HG02840 (cell line): ENCODE results near the gene PRR35.

Experiments used
- ATAC-seq: cut with Tn5 transposase; IDR thresholded peaks from one replicate; pipeline ENCODE4 v1.9.1; 2021; ENCODE audit warnings: mild to moderate bottlenecking, moderate library complexity, moderate number of reproducible peaks; ENCODE audit not compliant: unreplicated experiment, low FRiP score

PRR35 gene

DNA sequence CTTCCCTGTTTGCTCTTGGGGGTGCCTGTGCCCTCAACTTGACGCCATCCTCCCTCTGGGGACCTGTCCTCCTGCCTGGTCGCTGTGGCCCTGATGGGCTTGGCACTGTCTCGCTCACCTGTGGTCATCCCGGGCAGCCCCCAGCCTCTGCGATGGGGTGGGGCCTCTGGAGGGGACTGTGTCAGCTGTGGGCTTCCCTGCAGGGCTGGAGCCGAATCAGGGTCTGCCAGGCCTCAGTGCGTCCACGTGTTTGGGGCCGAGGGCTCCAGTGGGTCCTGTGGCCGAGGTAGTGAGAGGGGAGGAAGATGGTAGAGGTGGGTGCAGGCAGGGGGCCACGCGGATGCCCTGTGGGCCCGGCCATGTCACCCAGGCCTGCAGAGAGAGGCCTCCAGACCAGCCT is 17.6 kb downstream of the PRR35 start:
- ATAC-seq = no peak

DNA sequence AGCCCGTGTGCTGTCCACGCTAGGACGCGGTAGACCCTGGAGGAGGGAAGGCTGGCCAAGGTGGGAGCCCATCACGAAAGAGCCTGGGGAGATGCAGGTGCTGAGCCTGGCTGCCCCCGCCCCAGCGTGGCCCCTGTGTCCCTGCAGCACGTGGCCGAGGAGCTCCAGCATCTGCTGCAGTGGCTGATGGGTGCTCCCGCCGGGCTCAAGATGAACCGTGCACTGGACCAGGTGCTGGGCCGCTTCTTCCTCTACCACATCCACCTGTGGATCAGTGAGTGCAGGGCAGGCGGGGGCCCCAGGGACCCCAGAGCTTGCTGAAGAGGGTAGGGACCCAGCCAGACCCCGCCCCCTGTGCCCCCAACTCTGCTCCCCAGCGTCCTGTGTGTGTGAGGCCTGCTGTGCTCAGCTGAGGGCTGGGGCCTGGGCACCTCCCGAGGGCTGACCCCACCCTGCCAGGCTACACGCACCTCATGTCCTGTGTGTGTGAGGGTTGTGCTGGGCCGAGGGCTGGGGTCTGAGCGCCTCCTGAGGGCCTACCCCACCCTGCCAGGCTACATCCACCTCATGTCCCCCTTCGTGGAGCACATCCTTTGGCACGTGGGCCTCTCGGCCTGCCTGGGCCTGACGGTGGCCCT is 18.2 kb downstream of the PRR35 start:
- ATAC-seq = no peak

DNA sequence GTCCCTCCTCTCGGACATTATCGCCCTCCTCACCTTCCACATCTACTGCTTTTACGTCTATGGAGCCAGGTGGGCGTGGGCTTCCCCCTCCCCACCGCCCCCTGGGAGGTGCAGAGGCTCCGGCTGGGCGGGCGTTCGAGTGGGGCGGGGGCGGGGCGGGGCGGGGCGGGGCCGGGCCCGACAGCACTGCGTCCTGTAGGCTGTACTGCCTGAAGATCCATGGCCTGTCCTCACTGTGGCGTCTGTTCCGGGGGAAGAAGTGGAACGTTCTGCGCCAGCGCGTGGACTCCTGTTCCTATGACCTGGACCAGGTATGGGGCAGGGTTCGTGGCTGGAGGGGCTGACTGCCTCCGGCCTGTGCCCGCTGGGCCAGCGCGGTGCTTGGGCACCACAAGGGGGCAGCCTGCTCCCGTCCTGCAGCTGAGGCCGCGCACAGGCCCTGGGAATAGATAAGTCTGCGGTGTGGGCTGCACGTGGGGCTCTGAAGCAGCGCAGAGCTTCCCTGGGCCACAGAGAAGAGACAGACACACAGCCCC is 18.7 kb downstream of the PRR35 start:
- ATAC-seq = no peak

DNA sequence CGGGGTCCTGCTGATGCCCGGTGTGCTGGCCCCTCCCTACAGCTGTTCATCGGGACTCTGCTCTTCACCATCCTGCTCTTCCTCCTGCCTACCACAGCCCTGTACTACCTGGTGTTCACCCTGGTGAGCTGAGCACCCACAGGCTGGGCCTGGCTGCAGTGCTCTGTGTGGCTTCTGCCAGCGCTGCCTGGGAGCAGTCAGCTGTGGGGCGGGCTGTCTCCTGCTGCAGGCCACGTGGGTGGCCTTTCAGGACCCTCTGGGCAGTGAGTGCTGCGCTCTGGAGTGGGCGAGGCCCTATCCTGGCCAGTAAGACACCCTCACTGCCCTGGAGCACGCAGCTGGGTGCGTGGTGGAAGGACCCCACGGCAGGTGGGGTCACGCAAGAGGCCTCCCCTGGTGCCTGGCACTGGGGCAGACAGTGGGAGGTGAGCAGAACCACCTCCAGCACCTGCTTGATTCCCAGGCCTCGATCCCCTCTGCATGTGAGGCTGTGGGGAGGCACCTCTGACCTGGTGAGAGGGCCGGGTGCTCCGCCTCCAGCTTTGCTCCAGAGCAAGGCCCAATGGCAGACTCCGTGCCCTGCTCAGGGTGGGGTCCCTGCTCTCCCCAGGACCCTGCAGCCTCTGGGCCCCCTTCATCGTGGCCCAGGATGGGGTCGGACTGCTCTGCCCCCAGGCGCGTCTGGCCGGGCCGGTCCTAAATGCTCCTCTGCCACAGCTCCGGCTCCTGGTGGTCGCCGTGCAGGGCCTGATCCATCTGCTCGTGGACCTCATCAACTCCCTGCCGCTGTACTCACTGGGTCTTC is 20.1 kb downstream of the PRR35 start:
- ATAC-seq = no peak

DNA sequence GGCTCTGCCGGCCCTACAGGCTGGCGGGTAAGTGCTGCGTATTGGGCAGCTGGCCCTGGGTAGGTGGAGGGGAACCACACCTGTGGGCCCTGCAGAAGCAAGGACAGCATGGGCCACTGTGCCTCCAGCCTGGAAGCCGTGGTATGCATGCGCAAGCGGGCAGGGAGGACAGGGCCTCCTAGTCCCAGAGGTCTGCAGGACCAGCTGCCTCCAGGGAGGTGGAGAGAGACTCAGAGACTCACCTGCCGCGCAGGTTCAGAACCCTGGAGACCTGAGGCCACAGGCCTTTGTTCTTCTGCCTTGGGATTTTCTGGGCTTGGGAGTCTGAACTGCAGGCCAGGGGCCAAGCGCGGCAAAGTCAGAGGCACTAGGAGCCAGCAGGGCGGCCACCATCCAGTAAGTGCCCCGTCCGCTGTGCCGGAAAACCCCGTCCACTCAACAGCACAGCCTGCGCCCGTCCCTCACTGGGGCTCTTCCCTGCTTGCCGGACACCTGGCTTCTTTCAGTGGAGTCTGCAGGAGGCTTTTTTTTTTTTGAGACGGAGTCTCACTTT is 20.8 kb downstream of the PRR35 start:
- ATAC-seq = no peak

DNA sequence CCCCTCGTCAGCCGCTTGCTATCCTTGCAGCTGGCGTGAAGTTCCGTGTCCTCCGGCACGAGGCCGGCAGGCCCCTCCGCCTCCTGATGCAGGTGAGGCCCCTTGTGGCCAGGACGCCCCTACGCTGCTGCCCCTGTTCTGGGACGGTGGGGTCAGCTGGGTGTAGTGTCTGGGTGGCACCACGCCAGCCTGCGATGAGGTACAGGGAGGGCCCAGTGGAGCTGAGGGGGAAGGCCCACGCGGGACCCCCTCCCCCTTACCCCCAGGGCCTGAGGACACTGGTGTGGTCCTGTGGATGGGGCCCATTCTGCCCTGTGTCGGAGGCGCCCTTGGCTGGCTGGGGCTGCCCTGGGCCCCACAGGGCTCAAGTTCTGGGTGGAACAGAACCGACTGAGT is 22.0 kb downstream of the PRR35 start:
- ATAC-seq = no peak

DNA sequence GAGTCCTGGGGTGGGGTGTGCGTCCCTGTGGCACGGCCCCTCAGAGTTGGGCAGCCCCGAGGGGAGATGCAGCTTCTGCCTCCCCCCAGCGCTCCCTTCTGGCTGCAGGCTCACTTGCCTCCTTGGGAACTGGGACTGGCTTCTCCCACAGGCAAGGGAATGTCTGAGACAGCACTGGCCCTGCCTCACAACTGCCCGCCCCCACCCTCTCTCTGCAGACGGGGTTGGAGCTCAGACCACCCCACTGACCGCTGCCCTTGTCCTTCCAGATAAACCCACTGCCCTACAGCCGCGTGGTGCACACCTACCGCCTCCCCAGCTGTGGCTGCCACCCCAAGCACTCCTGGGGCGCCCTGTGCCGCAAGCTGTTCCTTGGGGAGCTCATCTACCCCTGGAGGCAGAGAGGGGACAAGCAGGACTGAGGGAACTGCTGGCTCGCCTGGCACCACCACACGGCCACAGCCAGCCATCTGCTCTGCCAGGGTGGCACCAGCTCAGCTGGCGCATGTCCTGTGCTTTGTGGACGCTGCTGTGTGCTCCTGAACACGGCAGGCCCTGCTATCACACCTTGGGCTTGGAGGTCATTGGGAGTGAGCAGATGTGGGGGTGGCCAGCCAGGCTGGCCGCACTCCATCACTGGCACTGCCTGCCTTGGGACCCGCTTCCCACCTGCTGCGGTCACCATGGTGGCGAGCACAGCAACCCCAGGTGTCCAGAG is 22.6 kb downstream of the PRR35 start:
- no peak for ATAC-seq

DNA sequence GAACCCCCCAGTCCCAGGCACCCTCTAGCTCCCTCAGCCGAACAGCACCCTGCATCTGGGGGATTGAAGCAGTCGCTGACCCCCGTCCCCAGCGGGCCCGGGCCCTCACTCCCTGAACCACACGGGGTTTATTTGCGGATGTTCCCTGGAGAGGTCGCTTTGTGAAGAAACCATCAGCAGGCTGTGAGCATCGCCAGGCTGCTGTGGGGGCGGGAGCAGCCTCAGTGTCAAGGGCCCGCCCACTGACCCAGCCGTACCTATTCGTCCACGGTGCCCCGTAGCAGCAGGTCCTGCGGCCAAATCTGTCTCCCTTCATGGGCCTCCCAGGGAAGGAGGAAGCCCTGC is 23.2 kb downstream of the PRR35 start:
- no peak for ATAC-seq

DNA sequence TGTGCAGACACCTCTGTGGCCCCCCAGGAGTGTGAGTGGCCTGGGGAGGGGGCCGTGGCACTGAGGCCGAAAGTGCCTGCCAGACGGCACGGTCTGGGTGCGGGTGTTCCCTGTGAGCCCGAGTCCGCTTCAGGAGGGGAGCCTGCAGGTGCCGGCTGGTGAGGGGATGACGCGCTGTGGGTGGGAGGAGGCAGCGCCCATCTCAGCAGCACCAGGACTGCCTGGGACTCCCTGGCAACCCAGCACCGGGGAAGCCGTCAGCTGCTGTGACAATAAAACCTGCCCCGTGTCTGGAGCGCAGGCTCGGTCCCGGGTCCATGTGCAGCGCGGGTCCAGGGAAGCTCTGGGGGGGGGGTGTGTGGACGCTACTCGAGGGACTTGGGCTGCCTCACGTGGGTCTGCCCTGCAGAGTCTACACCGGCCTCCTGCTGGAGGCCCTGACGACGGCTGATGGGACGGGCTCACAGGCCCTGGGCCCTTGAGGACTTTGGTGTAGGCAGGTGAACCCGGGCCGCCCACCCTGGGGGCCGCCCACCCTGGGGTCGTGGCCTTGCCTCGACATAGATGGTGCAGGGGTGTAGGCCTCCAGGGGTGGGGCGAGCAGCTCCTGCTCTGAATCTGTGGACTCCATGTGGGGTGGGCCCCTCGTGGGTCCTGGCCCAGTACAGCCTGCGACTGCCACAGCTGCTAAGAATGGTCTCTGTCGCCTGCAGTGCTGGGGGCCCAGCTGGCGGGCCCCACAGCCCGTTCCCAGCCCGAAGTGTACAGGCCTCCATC is 23.8 kb downstream of the PRR35 start:
- no peak for ATAC-seq

DNA sequence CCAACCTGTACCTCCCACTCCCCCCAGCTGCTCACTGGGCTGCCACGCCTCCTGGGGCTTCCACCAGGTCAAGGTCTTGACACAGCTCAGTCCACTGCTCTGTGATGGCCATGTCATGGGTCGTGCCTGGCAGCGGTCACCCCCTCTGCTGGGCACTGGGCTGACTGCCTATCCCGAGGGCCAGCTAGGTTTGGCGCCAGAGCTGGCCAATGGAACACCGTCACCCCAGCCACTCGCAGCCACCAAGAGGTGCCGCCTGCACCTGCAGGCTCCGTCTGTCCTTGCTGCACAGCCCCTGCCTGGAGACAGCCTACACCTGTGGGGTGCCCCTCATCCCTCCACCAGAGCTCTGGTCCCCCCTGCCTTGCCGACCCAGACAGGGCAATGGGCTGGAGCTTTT is 25.2 kb downstream of the PRR35 start:
- ATAC-seq = no peak

DNA sequence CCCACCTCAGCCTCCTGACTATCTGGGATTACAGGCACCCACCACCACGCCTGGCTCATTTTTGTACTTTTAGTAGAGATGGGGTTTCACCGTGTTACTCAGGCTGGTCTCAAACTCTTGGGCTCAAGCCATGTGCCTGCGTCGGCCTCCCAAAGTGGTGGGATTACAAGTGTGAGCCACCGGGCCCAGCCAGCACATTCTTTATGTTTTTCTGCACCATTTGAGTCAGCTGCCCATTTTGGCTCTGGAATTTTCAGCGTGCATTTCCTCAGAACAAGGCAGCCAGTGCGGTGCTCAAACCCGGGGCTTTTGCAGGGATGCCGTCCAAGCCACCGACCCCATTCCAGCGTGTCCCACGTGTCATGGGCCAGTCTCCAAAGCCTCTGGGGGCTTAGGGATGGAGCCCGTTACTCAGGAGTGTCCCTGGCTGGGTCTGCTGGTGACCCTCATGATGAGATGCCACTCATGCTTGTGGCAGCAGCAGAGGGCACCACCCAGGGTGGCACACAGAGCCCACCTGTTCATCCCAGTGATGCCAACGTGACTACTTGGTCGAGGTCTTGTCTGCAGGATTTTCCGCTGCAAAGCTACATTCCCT is 26.0 kb downstream of the PRR35 start:
- no peak for ATAC-seq

DNA sequence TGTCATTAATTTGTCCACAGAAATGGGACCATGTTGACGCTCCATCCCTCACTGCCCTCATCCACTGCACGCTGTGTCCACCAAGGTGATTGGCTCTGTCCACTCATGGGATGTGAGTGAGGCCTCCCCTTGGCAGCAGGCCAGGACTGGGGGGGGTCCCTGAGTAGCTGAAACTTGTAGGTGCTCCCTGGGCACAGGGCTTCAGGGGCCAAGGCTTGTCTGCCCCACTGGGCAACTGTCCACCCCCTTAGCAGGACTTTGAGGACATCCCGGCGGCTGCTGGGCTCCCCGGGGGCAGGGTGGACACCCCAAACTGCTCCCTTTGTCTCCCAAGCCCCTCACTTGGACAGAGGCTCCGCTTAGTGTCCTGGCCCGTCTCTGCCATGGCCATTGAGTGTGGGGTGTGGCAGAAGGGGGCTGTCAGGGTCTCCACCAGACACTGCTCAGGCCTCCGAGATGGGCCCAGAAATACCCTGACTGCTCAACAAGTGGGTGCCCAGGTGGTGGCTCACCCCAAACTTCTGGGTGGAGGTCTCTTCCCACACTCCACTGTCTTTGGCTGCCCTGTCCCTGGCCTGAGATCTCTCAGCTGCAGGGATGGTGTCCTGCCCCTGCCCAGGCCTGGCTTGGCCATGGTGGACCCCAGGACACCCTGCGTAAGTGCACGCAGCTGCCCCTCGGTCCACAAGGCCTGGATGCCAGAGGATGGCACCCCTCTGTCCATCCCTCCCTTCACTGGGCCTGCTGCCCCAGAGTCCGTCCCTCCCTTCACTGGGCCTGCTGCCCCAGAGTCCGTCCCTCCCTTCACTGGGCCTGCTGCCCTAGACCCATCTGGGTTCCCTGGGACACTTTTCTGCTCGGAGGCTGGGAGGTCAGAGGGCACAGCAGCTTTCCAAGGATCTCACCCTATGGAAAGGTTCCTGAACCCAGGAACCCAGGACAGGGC is 26.7 kb downstream of the PRR35 start:
- no peak for ATAC-seq

DNA sequence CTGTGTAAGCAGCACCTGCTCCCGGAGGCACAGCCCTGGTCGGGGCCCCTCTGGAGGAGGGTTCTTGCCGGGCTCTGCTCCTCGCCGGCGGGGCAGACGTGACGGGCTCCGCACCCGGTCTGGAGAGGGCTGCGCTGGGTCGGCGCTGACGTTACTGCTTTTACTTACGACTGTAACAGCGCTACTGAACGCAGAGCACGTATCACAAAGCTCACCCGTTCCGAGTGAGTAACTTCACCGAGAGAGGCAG is 28.4 kb downstream of the PRR35 start:
- ATAC-seq = peak; percentile 3

DNA sequence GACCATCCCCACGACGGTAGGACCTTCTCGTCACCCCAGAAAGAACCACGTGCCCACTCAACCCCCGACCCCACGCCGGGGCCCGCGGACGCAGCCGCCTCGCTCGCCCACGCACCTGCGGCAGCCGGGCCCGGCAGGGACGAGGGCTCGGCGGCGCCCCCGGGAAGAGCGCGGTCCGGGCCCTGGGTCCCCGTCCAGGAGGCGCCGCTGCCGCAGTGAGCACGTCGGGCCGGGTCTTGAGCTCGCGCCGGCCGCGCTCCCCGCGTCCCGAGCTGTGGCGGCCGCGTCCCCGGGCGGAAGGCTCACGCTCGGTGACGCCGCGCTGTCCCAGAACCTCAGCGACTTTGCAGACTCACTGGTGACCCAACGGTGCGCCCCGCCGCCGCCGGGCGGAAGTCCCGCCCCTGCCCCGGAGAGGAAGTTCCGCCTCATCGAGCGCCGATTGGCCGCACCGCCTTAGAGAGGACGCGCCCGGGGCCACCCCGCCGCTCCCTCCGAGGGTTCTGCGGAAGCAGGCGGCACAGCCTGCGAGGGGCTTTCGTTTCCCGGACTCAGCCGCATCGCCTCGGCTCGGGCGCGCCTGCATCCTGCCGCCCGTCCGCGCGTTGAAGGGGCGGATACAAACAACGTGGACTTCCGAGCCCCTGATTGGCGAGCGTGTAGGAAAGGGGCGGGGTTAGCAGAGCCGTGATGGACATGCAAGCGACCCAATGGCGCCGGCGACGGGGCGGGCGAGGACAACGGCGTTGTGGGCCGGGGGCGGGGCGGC is 28.9 kb downstream of the PRR35 start:
- ATAC-seq = peak; percentile 81

DNA sequence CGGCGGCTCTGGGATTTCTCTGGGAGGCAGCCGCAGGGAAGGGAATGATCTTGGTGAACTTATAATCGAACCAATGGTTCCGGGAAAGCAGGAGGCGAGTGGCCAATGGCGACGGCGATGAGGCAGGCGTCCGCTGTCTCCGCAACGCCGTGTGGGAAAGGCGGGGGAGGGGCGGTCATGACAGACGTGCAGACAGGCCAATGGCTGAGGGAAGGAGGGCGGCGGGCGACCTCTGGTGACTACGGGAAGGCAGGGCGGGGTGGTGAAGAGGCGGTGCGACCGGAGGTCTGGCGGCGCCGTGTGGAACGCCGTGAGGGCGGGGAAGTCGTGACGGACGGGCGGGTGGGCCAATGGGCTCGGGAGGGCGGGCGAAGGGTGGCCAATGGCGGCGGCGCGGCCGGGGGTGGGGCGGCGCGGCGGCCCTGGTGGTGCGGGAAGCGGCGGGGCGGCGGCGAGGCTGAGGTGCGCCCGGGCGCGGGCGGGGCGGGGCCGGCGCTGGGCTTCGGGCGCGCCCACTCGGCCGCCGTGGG is 29.5 kb downstream of the PRR35 start, which contains the start of gene RAB40C:
Gene RAB40C, plus strand, starts transcription at position 409 of the 530 bp plus-strand sequence. CDS start 226 bp downstream, outside the sequence.
- peak; percentile 74 for ATAC-seq

DNA sequence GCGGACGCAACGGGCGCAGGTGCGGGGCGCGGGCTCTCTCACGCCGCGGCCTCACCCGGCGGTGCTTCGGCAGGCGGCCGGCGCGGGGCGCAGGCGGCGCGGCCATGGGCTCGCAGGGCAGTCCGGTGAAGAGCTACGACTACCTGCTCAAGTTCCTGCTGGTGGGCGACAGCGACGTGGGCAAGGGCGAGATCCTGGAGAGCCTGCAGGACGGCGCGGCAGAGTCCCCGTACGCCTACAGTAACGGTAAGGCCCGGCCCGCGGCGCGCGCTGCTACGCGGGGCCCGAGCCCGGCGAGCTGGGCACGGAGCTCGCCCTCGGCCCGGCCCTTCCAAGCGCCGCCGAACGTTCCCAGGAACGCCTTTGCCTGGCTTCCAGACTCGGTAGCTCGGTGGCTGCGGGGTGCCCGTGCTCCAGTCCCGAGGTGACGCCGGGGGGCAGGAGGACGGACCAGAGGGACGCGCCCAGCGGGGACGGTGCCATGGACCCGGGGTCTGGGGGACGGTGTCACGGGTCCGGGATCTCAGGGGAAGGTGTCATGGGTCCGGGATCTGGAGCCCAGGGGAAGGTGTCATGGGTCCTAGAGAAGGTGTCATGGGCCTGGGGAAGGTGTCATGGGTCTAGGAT is 30.1 kb downstream of the PRR35 start:
- peak; percentile 1 for ATAC-seq

DNA sequence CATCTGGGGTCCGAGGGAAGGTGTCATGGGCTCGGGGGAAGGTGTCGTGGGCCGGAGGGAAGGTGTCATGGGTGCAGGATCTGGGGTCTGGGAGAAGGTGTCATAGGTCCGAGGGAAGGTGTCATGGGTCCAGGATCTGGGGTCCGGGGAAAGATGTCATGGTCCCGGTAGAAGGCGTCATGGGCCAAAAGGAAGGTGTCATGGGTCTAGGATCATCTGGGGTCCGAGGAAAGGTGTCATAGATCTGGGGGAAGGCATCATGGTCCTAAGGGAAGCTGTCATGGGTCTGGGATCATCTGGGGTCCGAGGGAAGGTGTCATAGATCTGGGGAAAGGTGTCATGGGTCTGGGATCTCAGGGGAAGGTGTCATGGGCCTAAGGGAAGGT is 30.6 kb downstream of the PRR35 start:
- no peak for ATAC-seq

DNA sequence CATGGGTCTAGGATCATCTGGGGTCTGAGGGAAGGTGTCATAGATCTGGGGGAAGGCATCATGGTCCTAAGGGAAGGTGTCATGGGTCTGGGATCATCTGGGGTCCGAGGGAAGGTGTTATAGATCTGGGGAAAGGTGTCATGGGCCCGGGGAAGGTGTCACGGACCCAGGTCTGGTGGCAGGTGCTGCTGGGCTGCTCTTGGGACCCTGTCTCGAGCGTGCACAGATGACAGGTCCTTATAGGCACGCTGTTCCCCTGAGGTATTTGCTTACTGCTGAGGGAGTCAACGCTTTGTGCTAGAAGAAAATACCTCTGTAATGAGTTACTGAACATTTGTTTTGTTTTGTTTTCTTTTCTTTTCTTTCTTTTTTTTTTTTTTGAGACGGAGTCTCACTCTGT is 31.0 kb downstream of the PRR35 start:
- ATAC-seq = no peak
